ENCODE measurements around the gene CFAP210.

DNA sequence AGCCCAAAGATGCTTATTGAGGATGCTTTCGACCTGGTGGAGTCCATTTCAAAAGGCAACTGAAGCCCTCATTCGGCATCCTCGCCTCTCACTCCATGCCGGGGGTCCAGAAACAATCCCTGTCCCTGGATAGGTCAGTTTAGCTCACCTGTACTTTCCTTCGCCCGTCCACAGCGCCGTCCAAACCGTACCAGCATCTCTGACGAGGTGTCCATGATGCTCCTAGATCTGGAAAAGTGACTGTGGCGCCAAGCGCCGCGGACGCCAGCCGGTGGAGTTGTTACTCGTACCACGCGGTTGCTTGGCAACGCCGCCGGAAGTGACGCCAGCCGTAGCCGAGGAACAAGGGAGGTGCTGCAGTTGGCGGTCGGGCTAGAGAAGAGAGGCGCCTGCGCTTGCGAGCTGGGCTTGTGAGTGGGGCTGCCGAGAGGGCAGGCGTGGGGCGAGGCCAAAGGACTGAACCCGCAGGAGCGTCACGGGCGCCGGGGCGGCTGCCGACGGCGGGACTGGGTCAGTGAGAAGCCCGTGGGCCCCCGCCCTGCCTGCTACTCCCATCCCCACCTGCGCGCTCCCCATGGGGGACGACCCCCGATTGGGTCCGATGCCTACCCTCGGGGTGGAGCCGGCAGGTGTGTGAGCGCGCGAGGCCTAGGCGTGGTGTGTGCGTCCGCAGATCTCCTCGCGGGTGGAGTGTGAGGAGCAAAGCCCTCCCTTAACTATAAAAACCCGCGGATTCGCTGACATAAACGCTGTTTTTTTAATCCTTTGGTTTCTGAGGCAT, at the start of gene CFAP210, which contains the start of gene PHOSPHO2:
- no peak for TF ChIP-seq CTCF (conservative IDR thresholded peaks at IDR 0.05 in 1 of 2, IDR thresholded peaks at IDR 0.05 in 1 of 2; ENCODE audit: low read depth in 1 of 2, low read length in 2 of 2)
- no peak for TF ChIP-seq EZH2 (IDR thresholded peaks at IDR 0.05; ENCODE audit: low read length, missing control alignments)

All from fibroblast of lung (primary cell).